NCI-H146 treated with DMSO at 0.1 percent for 48 hours (cell line): ENCODE measurements around the gene GFI1B.
"Not testable (repeated sequence)": the region's sequence is repeated elsewhere in the genome, so short reads cannot be mapped to it uniquely, and the experiment has no call there.

ENCODE experiments used
- DNase-seq: peaks from one replicate; lab custom pipeline; 2025; ENCODE audit not compliant: unreplicated experiment; lab: John Stamatoyannopoulos, UW

The GFI1B gene

GRCh38 chr9:132967908-132968307, 10.6 kb upstream of the GFI1B start:
- not testable (repeated sequence) for DNase-seq

- DNase-seq, result no peak
These were observed 8.7 kb upstream of the GFI1B start for GRCh38 chr9:132969783-132970182.

- no peak for DNase-seq
These were observed 8.0 kb upstream of the GFI1B start for GRCh38 chr9:132970324-132971062.

GRCh38 chr9:132973166-132973565, 5.3 kb upstream of the GFI1B start:
- no peak for DNase-seq

- no peak for DNase-seq
These were observed 4.8 kb upstream of the GFI1B start for GRCh38 chr9:132973713-132974112.

GRCh38 chr9:132975961-132976360, 2.5 kb upstream of the GFI1B start:
- DNase-seq, result no peak

GRCh38 chr9:132976571-132976970, 1.9 kb upstream of the GFI1B start:
- no peak for DNase-seq

- no peak for DNase-seq
These were observed 413 bp upstream of the GFI1B start for GRCh38 chr9:132978112-132978450.

GRCh38 chr9:132980157-132980556, 1.7 kb downstream of the GFI1B start:
- no peak for DNase-seq

GRCh38 chr9:132982458-132982857, 4.0 kb downstream of the GFI1B start:
- DNase-seq, result no peak

GRCh38 chr9:132983491-132984201, 5.2 kb downstream of the GFI1B start:
- no peak for DNase-seq

- no peak for DNase-seq
These were observed 5.9 kb downstream of the GFI1B start for GRCh38 chr9:132984202-132985070.

- no peak for DNase-seq
These were observed 6.5 kb downstream of the GFI1B start for GRCh38 chr9:132985071-132985350.

- no peak for DNase-seq
These were observed 7.0 kb downstream of the GFI1B start for GRCh38 chr9:132985489-132985888.

- DNase-seq, result no peak
These were observed 7.6 kb downstream of the GFI1B start for GRCh38 chr9:132986114-132986513.

GRCh38 chr9:132986640-132987620, 8.4 kb downstream of the GFI1B start:
- no peak for DNase-seq

- DNase-seq, result no peak
These were observed 9.9 kb downstream of the GFI1B start for GRCh38 chr9:132988244-132989013.

- no peak for DNase-seq
These were observed 10.5 kb downstream of the GFI1B start for GRCh38 chr9:132989014-132989310.

GRCh38 chr9:132989414-132989996, 11.0 kb downstream of the GFI1B start:
- DNase-seq, result no peak

GRCh38 chr9:132989998-132990557, 11.6 kb downstream of the GFI1B start:
- DNase-seq, result peak; percentile 28
